Panc1 (cell line): ENCODE results near the gene ANP32A. TPM values are rescaled to one million over a fixed set of nuclear protein-coding genes. Genes with fewer than 3 reads are reported as not detected.
A peak's percentile ranks its signal among the peaks of the same experiment; 100 is the strongest.

Experiments
- ATAC-seq: fragments of 200-7000 bp; cut with Tn5 transposase; 2 replicates; pipeline ENCODE4 v1.9.1; 2020; ENCODE audit warnings: mild to moderate bottlenecking, moderate library complexity
- BruUV-seq: library from RNA; stranded (reverse); fragments of 400-500 nt; replicated peaks from 2 replicates; lab custom pipeline; 2021; lab: Mats Ljungman, UMichigan
- CTCF ChIA-PET: fragments of 300-600 bp; sonication (Branson Sonifier 250); formaldehyde crosslinking; loops from one replicate; lab custom pipeline; 2022; ENCODE audit warnings: antibody characterized with exemption; lab: Charles Lee
- POLR2A ChIA-PET: fragments of 300-600 bp; sonication (Branson Sonifier 250); formaldehyde crosslinking; loops from one replicate; lab custom pipeline; 2022; ENCODE audit warnings: antibody characterized with exemption; lab: Charles Lee
- DNase-seq: peaks from one replicate; pipeline ENCODE4 v3.0.0-alpha.2; 2010; ENCODE audit warnings: low read depth, low spot score
- H3K27ac ChIP-seq: 2 replicates; pipeline ENCODE4 v1.5.1; 2011; ENCODE audit warnings: mild to moderate bottlenecking, low read length, inconsistent platforms
- H3K27me3 ChIP-seq: fragments of 200-500 bp; sonication (Bioruptor generic); 2 replicates; pipeline ENCODE4 v1.6.0; 2014; ENCODE audit warnings: low read length, inconsistent platforms; ENCODE audit not compliant: control insufficient read depth, insufficient read depth
- H3K36me3 ChIP-seq: fragments of 200-500 bp; sonication (Bioruptor generic); 2 replicates; pipeline ENCODE4 v1.5.1; 2014; ENCODE audit warnings: inconsistent platforms, mild to moderate bottlenecking, low read length, moderate library complexity; ENCODE audit not compliant: control insufficient read depth, insufficient read depth
- H3K4me1 ChIP-seq: 2 replicates; pipeline ENCODE4 v1.5.1; 2011; ENCODE audit warnings: inconsistent platforms, mild to moderate bottlenecking, low read length, moderate library complexity; ENCODE audit not compliant: control insufficient read depth, insufficient read depth
- H3K4me3 ChIP-seq, 2 experiments: 2 replicates each; pipeline ENCODE4 v1.5.1; 2011 to 2012; ENCODE audit warnings: low read depth in 2 of 2, low read length in 2 of 2, mild to moderate bottlenecking in 2 of 2, inconsistent platforms in 1 of 2, moderate library complexity in 1 of 2
- H3K9me3 ChIP-seq: fragments of 200-500 bp; sonication (Bioruptor generic); 2 replicates; pipeline ENCODE4 v1.5.1; 2014; ENCODE audit warnings: low read depth, mild to moderate bottlenecking, inconsistent platforms, low read length, moderate library complexity; ENCODE audit not compliant: control insufficient read depth, insufficient read depth
- POLR2AphosphoS5 ChIP-seq: IDR thresholded peaks from 2 replicates; pipeline ENCODE4 v1.6.1; 2012; ENCODE audit warnings: mild to moderate bottlenecking, low read depth, low read length, moderate library complexity
- SIN3A ChIP-seq: IDR thresholded peaks from 2 replicates; pipeline ENCODE4 v1.6.1; 2012; ENCODE audit warnings: low read depth, mild to moderate bottlenecking, low read length, moderate library complexity, borderline replicate concordance; ENCODE audit not compliant: insufficient read depth
- TCF7L2 ChIP-seq: IDR thresholded peaks from 2 replicates; pipeline ENCODE4 v1.6.1; 2011; ENCODE audit warnings: mild to moderate bottlenecking, low read depth, low read length, inconsistent platforms
- in situ Hi-C: cut with HindIII; loops from 2 replicates; pipeline ENCODE4 v1.10.0; 2016; ENCODE audit warnings: low sequenced_read_pairs, low pct_unique_long_range_greater_than_20kb
- intact Hi-C: fragments of 100-400 bp; cut with micrococcal nuclease; formaldehyde crosslinking; loops from one replicate; pipeline ENCODE4 v1.10.0; 2022; ENCODE audit not compliant: unreplicated experiment
- total RNA-seq: library from RNA; stranded (reverse); gene quantifications from one replicate; pipeline ENCODE4 v1.2.1, GENCODE V29; 2021; ENCODE audit not compliant: unreplicated experiment
- TF ChIP-seq, protein P1 (sequence below), 2 experiments: IDR thresholded peaks; 2 replicates each; pipeline ENCODE4 v1.6.1; 2011 to 2012; ENCODE audit warnings: low read depth in 2 of 2, control low read depth in 1 of 2, low read length in 1 of 2, mild to moderate bottlenecking in 1 of 2, moderate library complexity in 1 of 2; ENCODE audit not compliant: insufficient read depth in 1 of 2
- TF ChIP-seq, protein P2 (sequence below): fragments of 450-650 bp; IDR thresholded peaks from 2 replicates; pipeline ENCODE4 v1.5.1; 2017; ENCODE audit warnings: mild to moderate bottlenecking

Gene ANP32A
- total RNA-seq, 1 experiment from 2014 or later: 226 TPM

DNA sequence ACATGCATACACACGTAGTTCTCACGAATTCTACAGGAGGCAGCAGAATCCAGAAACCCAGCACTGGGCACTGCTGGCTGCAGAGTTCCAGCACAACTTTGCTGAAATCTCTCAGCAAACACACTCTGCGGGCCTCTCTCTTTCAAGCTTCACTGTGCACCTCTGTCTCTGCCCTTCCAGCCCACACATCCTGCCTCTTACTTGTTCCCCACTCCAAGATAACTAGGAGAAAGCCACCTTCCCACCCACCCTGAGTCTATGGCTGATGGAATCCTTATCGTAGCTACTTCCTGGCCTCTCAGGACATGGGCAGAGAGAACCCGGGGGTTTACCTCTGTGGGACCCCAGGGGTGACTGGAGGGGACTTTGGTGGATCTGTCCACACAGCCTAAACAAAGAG lies 11.9 kb downstream of the ANP32A start:
- Histone ChIP-seq H3K4me1 (peaks cover 47% of the 10 kb centered on the region), H3K9me3 (no peaks in the 10 kb centered on the region), H3K4me3 (no peak overlapping the region), H3K27ac (no peak overlapping the region), H3K27me3 (no peaks in the 10 kb centered on the region), H3K36me3 (no peaks in the 10 kb centered on the region)
- POLR2A ChIA-PET: no interaction called here
- DNase-seq (no peak), ATAC-seq (no peak)
- BruUV-seq: no TSS peak
- in situ Hi-C loops (no loop called here), intact Hi-C loops (no loop called here)
- CTCF ChIA-PET: interaction anchor here (0.5 kb wide), 1 partner anchor 24 kb away, joined by 3 read pairs; no protein-coding TSS in a partner anchor
- TF ChIP-seq SIN3A (no peak), POLR2AphosphoS5 (no peak), TCF7L2 (no peak)
- TF ChIP-seq, protein P1, sequence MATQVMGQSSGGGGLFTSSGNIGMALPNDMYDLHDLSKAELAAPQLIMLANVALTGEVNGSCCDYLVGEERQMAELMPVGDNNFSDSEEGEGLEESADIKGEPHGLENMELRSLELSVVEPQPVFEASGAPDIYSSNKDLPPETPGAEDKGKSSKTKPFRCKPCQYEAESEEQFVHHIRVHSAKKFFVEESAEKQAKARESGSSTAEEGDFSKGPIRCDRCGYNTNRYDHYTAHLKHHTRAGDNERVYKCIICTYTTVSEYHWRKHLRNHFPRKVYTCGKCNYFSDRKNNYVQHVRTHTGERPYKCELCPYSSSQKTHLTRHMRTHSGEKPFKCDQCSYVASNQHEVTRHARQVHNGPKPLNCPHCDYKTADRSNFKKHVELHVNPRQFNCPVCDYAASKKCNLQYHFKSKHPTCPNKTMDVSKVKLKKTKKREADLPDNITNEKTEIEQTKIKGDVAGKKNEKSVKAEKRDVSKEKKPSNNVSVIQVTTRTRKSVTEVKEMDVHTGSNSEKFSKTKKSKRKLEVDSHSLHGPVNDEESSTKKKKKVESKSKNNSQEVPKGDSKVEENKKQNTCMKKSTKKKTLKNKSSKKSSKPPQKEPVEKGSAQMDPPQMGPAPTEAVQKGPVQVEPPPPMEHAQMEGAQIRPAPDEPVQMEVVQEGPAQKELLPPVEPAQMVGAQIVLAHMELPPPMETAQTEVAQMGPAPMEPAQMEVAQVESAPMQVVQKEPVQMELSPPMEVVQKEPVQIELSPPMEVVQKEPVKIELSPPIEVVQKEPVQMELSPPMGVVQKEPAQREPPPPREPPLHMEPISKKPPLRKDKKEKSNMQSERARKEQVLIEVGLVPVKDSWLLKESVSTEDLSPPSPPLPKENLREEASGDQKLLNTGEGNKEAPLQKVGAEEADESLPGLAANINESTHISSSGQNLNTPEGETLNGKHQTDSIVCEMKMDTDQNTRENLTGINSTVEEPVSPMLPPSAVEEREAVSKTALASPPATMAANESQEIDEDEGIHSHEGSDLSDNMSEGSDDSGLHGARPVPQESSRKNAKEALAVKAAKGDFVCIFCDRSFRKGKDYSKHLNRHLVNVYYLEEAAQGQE (IDR thresholded peaks at IDR 0.05; ENCODE audit: insufficient read depth in 1 of 2, low read depth in 2 of 2, low read length in 1 of 2): no peak
- TF ChIP-seq, protein P2, sequence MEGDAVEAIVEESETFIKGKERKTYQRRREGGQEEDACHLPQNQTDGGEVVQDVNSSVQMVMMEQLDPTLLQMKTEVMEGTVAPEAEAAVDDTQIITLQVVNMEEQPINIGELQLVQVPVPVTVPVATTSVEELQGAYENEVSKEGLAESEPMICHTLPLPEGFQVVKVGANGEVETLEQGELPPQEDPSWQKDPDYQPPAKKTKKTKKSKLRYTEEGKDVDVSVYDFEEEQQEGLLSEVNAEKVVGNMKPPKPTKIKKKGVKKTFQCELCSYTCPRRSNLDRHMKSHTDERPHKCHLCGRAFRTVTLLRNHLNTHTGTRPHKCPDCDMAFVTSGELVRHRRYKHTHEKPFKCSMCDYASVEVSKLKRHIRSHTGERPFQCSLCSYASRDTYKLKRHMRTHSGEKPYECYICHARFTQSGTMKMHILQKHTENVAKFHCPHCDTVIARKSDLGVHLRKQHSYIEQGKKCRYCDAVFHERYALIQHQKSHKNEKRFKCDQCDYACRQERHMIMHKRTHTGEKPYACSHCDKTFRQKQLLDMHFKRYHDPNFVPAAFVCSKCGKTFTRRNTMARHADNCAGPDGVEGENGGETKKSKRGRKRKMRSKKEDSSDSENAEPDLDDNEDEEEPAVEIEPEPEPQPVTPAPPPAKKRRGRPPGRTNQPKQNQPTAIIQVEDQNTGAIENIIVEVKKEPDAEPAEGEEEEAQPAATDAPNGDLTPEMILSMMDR: no peak

DNA sequence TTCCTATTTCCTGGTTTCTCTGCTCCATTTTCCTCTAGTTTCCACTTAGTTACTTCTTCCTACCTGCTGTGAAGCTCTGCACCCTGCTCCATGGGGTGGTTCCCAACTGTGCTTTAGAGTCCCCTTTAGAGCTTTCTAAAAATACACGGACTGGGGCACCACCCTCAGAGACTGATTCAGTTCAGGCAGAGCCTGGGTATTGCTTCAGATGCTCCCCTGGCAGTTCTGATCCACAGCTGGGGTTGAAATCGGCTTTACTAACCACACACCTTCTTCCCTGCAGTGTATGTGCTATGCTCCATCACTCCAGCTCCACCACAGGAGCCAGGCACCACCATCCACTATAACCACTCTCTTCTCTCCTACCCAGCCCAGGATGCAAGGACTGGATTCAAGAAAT lies 12.6 kb downstream of the ANP32A start:
- no peak for DNase-seq
- intact Hi-C loops: no loop called here
- no peak overlapping the region; the same call in 1 of the 2 replicates for H3K27ac ChIP-seq
- peaks cover 44% of the 10 kb centered on the region for H3K4me1 ChIP-seq
- H3K36me3 ChIP-seq: no peaks in the 10 kb centered on the region; the same call in 1 of the 2 replicates
- TF ChIP-seq SIN3A: no peak
- no peak overlapping the region for H3K4me3 ChIP-seq
- ATAC-seq: no peak
- H3K27me3 ChIP-seq: no peaks in the 10 kb centered on the region
- BruUV-seq: no TSS peak
- no peaks in the 10 kb centered on the region for H3K9me3 ChIP-seq
- ChIA-PET CTCF (interaction anchor here (0.6 kb wide), 1 partner anchor 37 kb away, joined by 5 read pairs; no protein-coding TSS in a partner anchor), POLR2A (interaction anchor here (1.1 kb wide), 1 partner anchor 15 kb away, joined by 3 read pairs; no protein-coding TSS in a partner anchor)
- in situ Hi-C loops: no loop called here

DNA sequence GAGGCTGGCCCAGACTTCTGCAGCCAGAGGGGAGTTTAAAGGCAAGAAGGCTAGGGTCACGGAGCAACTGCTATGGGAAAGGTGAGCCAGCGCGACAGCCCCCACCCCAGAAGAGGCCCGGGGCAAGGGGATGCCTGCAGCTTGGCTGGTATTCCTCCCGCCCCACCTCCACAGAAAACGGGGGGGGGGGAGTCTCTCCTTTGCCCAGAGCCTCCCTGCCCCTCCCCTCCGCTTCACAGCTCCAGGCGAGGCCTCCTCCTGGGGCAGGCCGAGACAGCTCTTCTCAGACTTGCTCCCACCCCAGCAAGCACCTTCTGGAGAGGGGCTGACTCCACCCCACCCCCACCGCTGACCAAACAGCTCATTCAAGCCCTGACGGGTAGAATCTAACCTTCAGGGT lies 13.4 kb downstream of the ANP32A start:
- POLR2A ChIA-PET: interaction anchor here (1.1 kb wide), 1 partner anchor 14 kb away, joined by 3 read pairs; no protein-coding TSS in a partner anchor

More for the DNA sequence above, 13.4 kb downstream of the ANP32A start:
- BruUV-seq: no TSS peak
- Histone ChIP-seq H3K27ac (no peak overlapping the region), H3K9me3 (no peaks in the 10 kb centered on the region), H3K4me1 (peaks cover 36% of the 10 kb centered on the region), H3K36me3 (no peaks in the 10 kb centered on the region; the same call in 1 of the 2 replicates), H3K4me3 (no peak overlapping the region), H3K27me3 (no peaks in the 10 kb centered on the region)
- ATAC-seq (peak; percentile 13; the same call in 1 of the 2 replicates), DNase-seq (no peak)
- CTCF ChIA-PET: interaction anchor here (0.6 kb wide), 1 partner anchor 36 kb away, joined by 5 read pairs; no protein-coding TSS in a partner anchor
- TF ChIP-seq, protein P2: no peak
- TF ChIP-seq TCF7L2 (no peak), POLR2AphosphoS5 (no peak), SIN3A (no peak)
- TF ChIP-seq, protein P1 (IDR thresholded peaks at IDR 0.05; ENCODE audit: insufficient read depth in 1 of 2, low read depth in 2 of 2, low read length in 1 of 2): no peak
- intact Hi-C loops: no loop called here
- in situ Hi-C loops: no loop called here
